Measurements from ENCODE around the gene ARHGEF7.
"Not testable (repeated sequence)": the region's sequence is repeated elsewhere in the genome, so short reads cannot be mapped to it uniquely, and the experiment has no call there.

DNA sequence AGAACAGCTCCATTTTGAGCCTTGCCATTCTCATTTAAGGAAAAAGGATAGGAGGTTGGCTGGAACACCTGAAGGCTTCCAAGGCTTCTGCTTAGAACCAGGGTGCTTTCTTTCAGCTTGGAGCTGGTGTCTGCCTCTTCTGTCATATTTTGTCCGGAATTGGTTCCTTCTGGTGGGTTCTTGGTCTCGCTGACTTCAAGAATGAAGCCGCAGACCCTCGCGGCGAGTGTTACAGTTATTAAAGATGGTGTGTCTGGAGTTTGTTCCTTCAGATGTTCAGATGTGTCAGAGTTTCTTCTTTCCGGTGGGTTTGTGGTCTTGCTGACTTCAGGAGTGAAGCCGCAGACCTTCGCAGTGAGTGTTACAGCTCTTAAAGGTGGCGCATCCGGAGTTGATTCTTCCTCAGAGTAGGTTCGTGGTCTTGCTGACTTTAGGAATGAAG lies 74.0 kb downstream of the ARHGEF7 start:
- TF ChIP-seq POLR2A (IDR thresholded peaks at IDR 0.05) = not testable (repeated sequence)
- TF ChIP-seq, protein P1, sequence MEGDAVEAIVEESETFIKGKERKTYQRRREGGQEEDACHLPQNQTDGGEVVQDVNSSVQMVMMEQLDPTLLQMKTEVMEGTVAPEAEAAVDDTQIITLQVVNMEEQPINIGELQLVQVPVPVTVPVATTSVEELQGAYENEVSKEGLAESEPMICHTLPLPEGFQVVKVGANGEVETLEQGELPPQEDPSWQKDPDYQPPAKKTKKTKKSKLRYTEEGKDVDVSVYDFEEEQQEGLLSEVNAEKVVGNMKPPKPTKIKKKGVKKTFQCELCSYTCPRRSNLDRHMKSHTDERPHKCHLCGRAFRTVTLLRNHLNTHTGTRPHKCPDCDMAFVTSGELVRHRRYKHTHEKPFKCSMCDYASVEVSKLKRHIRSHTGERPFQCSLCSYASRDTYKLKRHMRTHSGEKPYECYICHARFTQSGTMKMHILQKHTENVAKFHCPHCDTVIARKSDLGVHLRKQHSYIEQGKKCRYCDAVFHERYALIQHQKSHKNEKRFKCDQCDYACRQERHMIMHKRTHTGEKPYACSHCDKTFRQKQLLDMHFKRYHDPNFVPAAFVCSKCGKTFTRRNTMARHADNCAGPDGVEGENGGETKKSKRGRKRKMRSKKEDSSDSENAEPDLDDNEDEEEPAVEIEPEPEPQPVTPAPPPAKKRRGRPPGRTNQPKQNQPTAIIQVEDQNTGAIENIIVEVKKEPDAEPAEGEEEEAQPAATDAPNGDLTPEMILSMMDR (IDR thresholded peaks at IDR 0.05) = not testable (repeated sequence)
